ENCODE measurements around the gene CENPP. TPM values are rescaled to one million over a fixed set of nuclear protein-coding genes. Genes with fewer than 3 reads are reported as not detected.

Gene CENPP
- total RNA-seq, 4 donors from 2014 or later: 0.37 to 7.1 (median 3.2) TPM

DNA sequence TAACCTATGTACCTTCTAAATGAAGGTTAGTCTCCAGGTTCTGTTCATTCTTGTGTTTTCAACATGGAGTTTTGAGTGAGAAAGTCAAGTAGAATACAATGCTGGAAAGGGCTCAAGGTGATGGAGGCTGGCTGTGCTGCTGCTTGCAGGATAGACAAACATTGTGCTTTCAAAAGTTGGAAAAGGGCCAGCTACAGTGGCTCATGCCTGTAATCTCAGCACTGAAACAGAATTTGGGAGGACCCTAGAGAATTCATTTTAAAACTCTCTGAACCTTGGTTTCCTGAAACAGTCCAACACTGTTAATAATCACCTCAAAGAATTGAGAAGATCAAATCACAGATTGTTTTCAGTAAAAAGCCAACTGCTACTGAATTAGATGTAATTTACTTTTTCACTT lies 16.9 kb upstream of the CENPP start:
- H3K9me3 ChIP-seq: no peaks in the 10 kb centered on the region
- no peak overlapping the region for H3K27ac ChIP-seq
- no peaks in the 10 kb centered on the region for H3K27me3 ChIP-seq
- TF ChIP-seq EP300 (IDR thresholded peaks at IDR 0.05; ENCODE audit: low read depth) (no peak), CTCF (IDR thresholded peaks at IDR 0.05) (no peak), POLR2A (IDR thresholded peaks at IDR 0.05) (no peak), POLR2AphosphoS5 (IDR thresholded peaks at IDR 0.05) (no peak)
- H3K4me3 ChIP-seq: no peak overlapping the region
- intact Hi-C loops (cut with DNase I; ENCODE audit: low total_unique reads) (no loop called here), in situ Hi-C loops (cut with MboI; ENCODE audit: low pct_ligation_motif_present in 1 of 4, low pct_unique_long_range_greater_than_20kb in 1 of 4, low sequenced_read_pairs in 3 of 4) (loop anchor here in 1 of 4 donors (25.0 kb wide), 1 partner anchor 328 kb away; no protein-coding TSS in a partner anchor)
- peaks cover 0 to 70% (median 31%) of the 10 kb centered on the region in 4 donors for H3K36me3 ChIP-seq
- H3K4me1 ChIP-seq: no peaks in the 10 kb centered on the region
- no peak for DNase-seq

DNA sequence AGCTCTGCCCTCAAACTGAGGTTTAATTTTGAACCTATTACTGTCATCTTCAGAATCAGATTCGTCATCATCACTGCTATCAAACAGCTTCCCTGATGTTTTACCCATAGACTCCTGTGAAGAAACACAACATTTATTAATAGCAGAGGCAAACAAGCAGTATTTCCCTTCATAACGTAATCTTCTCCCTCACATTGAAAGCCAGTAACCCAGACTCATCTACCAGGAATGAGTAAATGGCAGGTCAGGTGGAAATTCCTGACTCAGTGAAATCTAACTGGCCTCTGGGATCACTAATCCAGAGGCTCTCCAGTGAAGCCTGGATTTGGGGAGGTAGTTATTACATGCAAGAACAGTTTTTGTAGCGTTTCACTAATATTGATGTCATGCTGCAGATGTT lies 15.2 kb upstream of the CENPP start:
- H3K9me3 ChIP-seq: no peaks in the 10 kb centered on the region
- H3K36me3 ChIP-seq: peaks cover 0 to 59% (median 23%) of the 10 kb centered on the region in 4 donors
- H3K27me3 ChIP-seq: no peaks in the 10 kb centered on the region
- no peaks in the 10 kb centered on the region for H3K4me1 ChIP-seq
- no peak overlapping the region for H3K4me3 ChIP-seq
- no peak overlapping the region for H3K27ac ChIP-seq
- intact Hi-C loops (cut with DNase I; ENCODE audit: low total_unique reads) (no loop called here), in situ Hi-C loops (cut with MboI; ENCODE audit: low pct_ligation_motif_present in 1 of 4, low pct_unique_long_range_greater_than_20kb in 1 of 4, low sequenced_read_pairs in 3 of 4) (loop anchor here in 1 of 4 donors (25.0 kb wide), 1 partner anchor 327 kb away; no protein-coding TSS in a partner anchor)
- WGBS, 2 donors (ENCODE audit: low coverage in 1 of 2): 76 to 100% methylated on average over 2 to 3 of the region's 3 CpGs
- no peak for DNase-seq
- TF ChIP-seq CTCF (IDR thresholded peaks at IDR 0.05): no peak
- no peak for TF ChIP-seq POLR2AphosphoS5 (IDR thresholded peaks at IDR 0.05)
- no peak for TF ChIP-seq POLR2A (IDR thresholded peaks at IDR 0.05)
- TF ChIP-seq EP300 (IDR thresholded peaks at IDR 0.05; ENCODE audit: low read depth): no peak

- no peak for DNase-seq
- intact Hi-C loops (cut with DNase I; ENCODE audit: low total_unique reads) (no loop called here), in situ Hi-C loops (cut with MboI; ENCODE audit: low pct_ligation_motif_present in 1 of 4, low pct_unique_long_range_greater_than_20kb in 1 of 4, low sequenced_read_pairs in 3 of 4) (loop anchor here in 1 of 4 donors (25.0 kb wide), 1 partner anchor 324 kb away; no protein-coding TSS in a partner anchor)
- Histone ChIP-seq H3K36me3 (peaks cover 0 to 51% (median 24%) of the 10 kb centered on the region in 4 donors), H3K27me3 (no peaks in the 10 kb centered on the region), H3K4me1 (no peaks in the 10 kb centered on the region), H3K27ac (no peak overlapping the region), H3K4me3 (no peak overlapping the region), H3K9me3 (no peaks in the 10 kb centered on the region)
- WGBS, 2 donors (ENCODE audit: low coverage in 1 of 2): 89 to 96% methylated on average over 6 of the region's 6 CpGs
- no peak for TF ChIP-seq CTCF (IDR thresholded peaks at IDR 0.05)
- TF ChIP-seq EP300 (IDR thresholded peaks at IDR 0.05; ENCODE audit: low read depth): no peak
- no peak for TF ChIP-seq POLR2A (IDR thresholded peaks at IDR 0.05)
- no peak for TF ChIP-seq POLR2AphosphoS5 (IDR thresholded peaks at IDR 0.05)
These were observed 12.7 kb upstream of the CENPP start for GRCh38 chr9:92312887-92313623.

- WGBS, 2 donors (ENCODE audit: low coverage in 1 of 2): 80 to 88% methylated on average over 1 to 2 of the region's 2 CpGs
- peaks cover 0 to 51% (median 24%) of the 10 kb centered on the region in 4 donors for H3K36me3 ChIP-seq
- intact Hi-C loops (cut with DNase I; ENCODE audit: low total_unique reads) (no loop called here), in situ Hi-C loops (cut with MboI; ENCODE audit: low pct_ligation_motif_present in 1 of 4, low pct_unique_long_range_greater_than_20kb in 1 of 4, low sequenced_read_pairs in 3 of 4) (loop anchor here in 1 of 4 donors (25.0 kb wide), 1 partner anchor 324 kb away; no protein-coding TSS in a partner anchor)
- H3K4me1 ChIP-seq: no peaks in the 10 kb centered on the region
- TF ChIP-seq POLR2AphosphoS5 (IDR thresholded peaks at IDR 0.05): no peak
- DNase-seq: no peak
- H3K27me3 ChIP-seq: no peaks in the 10 kb centered on the region
- no peaks in the 10 kb centered on the region for H3K9me3 ChIP-seq
- no peak overlapping the region for H3K4me3 ChIP-seq
- no peak overlapping the region for H3K27ac ChIP-seq
These were observed 12.1 kb upstream of the CENPP start for GRCh38 chr9:92313624-92314012.

All from transverse colon (tissue), 4 donors.